HG03108 (cell line): ENCODE results near the gene TXNDC17.
"Not testable (repeated sequence)": the region's sequence is repeated elsewhere in the genome, so short reads cannot be mapped to it uniquely, and the experiment has no call there.

Source experiments
- ATAC-seq: cut with Tn5 transposase; IDR thresholded peaks from one replicate; pipeline ENCODE4 v1.9.1; 2021; ENCODE audit warnings: moderate library complexity; ENCODE audit not compliant: unreplicated experiment

Gene TXNDC17

DNA sequence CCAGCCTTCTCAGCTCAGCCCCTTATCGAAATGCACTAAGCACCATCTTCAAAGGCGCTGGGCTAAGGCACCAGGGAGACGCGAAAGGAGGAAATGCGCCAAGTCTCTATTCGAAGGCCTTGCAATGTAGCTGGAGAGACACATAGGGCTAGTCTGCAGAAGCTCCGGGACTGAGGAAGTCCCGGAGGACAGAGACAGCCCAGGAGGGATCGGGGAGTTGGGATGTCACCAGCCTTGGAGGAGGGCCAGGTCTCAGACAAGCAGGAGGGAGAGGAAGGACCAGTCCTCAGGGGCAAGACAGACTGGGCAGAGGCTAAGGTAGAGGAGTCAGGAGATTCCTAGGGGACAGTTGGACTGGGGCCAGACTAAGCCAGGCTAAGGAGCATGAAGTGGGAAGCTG, 19.2 kb downstream of the TXNDC17 start:
- ATAC-seq = no peak

DNA sequence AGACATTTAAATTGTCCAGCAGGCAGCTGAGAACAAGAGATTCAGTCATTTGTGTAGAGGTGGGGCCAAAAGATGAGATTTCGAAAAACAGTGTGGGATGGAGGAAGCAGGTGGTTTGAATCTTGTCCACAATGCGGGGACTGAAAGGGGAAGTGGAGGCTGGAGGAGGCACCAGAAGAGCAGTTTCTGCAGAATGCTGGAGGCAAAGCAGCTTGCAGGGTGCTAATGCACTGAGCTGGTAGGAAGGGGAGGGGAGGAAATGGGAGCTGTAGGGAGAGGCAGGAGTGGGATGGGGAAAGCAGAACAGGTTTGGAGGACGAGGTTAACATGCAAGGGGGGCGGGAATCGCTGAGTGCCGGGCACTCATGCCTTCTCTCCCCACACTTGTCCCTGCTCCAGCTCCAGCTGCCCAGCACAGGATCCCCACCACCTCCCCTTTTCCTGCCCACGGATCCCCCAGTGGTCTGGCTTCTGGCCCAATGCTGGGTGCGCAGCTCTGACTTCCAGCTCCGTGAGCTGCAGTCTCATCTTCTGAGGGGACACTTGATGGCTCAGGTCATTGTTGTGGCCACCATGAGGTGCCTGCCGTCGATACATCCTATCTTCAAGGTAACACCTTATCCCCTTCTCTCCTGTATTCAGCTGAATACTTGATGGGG, 20.1 kb downstream of the TXNDC17 start:
- peak; percentile 66 for ATAC-seq

DNA sequence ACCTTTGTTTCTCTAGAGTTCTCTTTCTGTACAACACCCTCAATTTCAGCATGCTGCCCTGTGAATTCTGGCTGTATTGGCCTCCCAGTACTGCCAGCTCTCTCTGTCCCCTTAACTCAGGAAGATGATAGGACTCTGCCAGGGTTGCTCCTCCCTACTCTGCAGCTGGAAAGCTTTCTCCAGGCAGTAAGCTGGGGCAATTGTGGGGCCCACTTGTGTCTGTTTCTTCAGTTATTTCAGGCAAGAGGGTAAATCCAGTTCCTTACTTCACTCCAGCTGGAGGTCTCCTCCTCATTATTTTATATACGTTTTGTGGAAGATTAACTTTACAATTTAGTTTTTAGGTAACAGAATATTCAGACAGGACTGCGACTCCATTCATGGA, 20.6 kb downstream of the TXNDC17 start:
- ATAC-seq = no peak

DNA sequence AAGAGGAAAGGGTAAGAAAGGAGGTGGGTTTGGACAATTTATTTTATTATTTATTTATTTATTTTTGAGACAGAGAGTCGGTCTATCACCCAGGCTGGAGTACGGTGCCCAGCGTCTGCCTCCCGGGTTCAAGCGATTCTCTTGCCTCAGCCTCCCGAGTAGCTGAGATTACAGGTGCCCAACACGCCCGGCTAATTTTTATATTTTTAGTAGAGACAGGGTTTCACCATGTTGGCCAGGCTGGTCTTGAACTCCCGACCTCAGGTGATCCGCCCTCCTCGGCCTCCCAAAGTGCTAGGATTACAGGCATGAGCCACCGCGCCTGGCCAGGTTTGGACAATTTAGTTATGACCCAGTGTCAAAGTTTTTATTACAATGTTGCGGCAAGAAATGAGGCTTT, 22.3 kb downstream of the TXNDC17 start:
- ATAC-seq = not testable (repeated sequence)

DNA sequence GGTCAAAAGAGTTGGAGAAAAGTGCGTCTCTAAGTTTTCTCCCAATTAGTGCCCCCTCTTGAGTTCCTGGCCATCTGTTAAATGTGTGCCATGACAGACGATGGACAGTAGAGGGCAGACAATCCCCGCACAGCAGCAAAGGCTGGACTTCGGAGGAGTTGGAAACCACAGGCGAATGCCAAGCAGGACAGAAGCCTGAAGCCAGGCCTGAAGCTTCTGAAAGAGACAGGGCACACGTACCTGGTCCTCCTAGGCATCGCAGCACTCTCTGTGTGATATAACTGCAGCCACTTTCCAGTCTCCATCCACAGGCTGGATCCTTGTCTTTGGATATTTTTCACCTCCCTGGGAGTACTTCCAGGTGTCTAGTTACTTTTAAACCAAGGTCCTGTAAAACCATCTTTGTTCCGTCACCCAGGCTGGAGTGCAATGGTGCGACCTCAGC, 25.2 kb downstream of the TXNDC17 start:
- ATAC-seq = no peak

DNA sequence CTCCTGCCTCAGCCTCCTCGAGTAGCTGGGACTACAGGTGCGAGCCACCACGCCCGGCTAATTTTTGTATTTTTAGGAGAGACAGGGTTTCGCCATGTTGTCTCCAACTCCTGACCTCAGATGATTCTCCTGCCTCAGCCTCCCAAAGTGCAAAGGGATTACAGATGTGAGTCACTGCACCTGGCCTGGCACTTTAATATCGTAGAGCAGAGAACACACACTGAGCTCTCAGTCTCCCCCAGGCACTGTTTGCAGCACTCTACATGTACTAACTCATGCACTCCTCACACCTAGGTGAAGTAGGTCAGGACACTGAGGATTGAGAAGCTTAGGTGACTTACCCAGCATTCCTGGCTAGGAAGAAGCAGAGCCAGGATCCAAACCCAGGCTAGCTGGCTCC, 25.7 kb downstream of the TXNDC17 start:
- no peak for ATAC-seq

DNA sequence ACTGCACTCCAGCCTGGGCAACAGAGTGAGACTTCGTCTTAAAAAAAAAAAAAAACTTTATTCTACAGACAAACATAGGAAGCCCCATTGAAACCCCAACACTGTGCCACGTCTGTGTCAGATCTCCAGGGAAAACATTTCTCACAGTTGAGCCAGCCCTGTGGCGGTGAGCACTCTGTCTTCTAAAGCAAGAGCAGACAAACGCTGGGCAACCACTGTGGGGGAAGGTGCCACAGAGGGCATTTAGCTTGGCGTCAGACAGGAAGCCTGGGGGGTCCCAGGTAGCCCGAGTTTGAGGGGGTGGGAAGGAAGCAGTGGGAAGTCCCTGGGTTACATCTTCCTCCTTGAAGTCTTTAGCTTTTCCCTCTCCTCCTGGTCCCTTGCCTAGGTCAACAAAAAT, 26.7 kb downstream of the TXNDC17 start:
- no peak for ATAC-seq

DNA sequence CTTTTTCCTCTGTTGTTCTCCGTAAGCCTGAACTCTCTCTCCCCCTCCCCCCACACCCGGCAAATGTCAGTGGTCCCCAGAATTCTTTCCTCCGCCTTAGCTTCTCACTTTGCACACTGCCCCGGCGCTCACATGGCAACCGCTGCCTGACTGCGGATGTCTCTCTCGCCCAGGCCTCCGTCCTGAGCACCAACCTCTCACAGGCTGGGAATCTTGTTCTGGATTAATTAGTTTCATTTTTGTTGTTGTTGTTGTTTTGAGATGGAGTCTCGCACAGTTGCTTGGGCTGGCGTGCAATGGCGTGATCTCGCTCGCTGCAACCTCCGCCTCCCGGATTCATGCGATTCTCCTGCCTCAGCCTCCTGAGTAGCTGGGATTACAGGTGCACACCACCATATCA, 27.4 kb downstream of the TXNDC17 start:
- ATAC-seq = no peak

DNA sequence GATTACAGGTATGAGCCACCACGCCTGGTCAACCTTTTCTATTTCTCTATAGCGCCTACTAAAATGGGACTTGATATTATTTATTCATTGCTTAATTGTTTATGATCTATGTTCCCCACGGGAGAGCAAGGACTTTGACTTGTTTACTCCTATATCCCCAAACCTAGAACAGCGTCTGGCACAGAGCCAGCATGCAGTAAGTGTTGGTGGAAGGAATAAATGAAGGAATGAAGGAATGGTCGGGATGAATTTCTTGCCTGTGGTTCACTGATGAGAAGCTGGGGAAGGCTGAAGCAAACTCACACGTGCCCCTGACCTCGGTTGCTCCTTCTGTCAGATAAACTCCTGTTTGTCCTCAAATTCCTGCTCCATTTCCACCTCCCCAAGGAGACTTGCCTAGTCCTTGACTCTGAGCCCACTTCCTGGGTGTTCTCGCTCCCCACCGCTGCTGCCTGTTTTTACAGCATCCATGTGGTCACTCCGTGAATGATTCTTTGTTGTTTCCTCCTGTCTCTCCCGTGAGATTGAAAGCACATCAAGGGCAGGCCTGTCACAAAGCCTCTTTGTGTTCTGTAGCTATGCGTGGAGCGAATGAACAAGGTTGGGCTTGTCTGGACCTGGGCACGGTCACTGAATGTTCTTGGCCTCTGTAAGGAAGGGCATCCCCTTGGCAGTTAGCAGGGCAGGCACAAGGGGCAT, 28.0 kb downstream of the TXNDC17 start:
- ATAC-seq = no peak

DNA sequence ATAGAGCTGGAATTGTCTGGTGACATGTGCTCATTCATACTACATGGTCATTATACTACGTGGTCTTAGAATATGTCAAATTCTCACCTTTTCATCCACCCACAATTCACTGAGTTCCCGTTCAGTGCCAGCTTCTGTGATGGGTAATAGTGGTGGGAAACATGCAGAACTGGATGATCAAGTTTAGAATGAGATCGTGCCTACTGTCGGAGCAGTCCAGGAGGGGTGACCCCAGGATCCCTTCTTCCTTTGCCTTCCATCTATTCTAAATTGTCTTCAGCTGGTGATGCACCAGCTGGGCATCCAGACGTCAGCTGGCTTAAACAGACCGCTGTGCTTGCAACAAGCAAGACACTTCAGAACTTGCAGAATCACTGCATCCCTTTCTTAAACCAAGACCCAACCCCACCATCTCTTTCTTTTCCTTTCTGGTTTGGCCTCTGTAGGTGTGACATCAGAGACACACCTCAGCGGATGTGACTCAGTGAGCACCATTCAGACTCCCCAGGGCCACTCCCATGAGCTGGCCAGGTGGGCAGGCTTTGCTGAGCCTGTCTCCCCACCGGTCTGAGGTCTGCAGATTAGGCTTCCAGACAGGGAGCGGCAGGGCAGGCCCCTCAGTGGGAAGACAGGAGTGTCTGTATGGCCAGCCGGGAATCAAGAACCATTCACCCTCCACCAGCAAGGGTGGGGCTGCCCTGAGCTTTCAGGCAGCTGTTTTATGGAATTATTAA, 28.8 kb downstream of the TXNDC17 start:
- ATAC-seq = no peak

DNA sequence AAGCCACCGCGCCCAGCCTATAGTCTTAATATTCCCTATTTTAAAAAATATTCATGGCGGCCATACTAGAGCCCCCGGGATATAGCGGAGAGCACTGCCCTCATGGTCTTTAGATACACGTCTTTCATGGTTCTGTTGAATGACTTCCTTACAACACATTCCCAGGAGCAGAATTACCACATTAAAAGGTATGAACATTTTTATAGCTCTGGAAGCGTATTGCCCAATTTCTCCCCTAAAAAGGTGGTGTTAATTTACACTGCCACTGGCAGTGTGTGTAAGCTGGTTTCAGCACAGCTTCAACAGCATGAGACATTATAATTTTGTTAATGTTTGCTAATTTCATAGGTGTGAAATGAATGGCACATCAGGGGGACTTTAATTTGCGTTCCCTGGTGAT, 29.7 kb downstream of the TXNDC17 start:
- ATAC-seq = no peak

DNA sequence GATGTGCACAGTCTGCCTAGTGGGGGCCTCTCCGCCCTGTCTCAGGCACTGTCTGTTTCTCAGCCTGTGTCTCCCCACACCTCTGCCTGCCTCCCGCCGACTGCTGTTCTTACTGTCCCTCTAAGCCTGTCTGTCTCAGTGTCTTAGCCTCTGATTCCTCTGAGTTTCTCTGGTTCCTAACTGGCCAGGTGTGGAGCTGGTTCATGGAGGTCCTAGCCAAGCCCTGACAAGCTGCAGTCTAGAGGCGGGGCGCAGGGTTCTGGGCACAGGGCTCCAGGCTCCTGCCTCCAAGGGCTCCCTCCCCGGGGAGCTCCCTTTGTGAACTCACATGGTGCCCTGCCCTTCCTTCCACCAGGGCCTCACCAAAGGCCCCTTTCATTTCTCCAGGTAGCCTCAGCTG, 30.1 kb downstream of the TXNDC17 start:
- no peak for ATAC-seq

DNA sequence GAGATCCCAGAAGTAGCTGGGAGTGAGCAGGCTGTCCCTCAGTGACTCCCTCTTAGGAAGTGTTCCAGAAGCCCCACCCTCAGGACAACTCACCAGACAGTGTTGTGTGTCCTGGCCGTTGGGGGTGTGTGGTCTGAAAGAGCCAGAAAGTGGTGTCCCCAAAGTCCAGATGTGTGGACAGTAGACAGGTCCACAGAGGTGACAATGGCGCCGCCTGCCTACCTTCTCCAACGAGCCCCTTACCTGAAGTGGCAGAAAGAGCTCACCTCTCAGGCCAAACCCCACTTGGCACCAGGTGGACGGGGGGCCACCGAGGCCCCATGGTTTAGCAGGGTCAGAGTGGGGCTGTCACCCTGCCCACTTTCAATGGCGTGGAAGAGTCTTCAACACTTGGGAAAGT, 30.6 kb downstream of the TXNDC17 start:
- ATAC-seq = no peak

DNA sequence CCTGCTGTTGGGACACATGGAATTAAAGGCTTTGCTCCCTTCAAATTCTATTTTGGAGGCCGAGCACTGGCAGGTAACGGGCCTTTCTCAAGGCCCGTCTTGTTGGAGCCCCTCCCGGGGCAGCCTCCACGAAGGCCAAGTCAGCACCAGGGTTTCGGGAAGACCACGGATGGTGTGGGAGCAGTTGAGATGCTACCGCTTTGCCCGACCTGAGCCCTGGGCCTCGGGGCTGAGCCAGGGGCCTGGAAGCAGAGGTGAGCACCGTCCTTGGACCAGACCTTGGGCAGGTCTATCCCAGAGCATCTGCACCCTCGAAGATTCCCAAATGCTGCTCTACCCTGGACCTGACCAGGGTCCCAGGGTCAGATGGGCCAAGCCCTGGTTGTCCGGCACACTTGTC, 33.7 kb downstream of the TXNDC17 start:
- ATAC-seq = no peak

DNA sequence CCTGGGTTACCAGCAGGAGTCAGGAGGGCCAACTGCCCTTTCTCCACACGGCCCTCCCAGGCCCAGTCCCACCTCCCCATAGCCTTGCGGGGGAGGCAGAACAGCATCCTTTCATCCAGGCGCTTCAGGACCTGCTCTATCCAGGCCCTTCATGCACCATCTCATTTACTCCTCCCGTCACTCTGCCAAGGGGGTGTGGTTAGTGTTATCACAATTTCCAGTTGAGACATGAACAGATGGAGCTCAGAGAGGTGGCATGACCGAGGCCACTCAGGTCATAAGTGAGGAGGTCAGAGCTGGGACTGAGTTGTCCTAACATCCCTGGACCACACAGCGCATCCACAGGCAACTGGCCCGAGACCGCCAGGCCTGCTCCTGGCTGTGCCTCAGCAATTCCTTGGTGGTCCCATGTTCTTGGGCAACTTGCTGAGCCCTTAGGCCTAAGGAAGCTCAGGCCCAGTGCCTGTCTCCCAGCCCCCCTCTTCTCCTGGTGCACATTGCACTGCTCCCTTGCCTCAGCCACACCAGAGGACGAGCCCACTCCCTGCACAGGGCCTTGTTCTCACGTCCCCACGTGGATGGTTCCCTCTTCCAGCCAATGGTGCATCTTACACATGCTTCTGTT, 34.5 kb downstream of the TXNDC17 start:
- ATAC-seq = no peak

DNA sequence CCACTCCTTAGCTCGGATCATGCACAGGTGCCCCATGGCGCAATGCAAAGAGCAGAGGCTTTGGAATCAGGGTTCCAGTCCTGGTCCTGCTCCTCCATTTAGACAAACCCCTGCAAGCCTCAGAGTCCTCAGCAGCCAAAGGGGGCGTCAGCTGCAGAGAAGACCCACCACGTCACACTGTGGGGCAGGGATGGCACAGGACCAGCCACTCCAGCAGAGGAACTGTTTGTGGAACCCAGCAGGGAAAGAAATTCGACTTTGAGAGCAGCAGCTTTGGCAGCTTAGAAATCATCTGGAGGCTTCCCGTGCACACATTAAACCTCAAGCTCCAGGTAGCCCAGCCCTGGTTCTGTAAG, 35.9 kb downstream of the TXNDC17 start:
- ATAC-seq = no peak

DNA sequence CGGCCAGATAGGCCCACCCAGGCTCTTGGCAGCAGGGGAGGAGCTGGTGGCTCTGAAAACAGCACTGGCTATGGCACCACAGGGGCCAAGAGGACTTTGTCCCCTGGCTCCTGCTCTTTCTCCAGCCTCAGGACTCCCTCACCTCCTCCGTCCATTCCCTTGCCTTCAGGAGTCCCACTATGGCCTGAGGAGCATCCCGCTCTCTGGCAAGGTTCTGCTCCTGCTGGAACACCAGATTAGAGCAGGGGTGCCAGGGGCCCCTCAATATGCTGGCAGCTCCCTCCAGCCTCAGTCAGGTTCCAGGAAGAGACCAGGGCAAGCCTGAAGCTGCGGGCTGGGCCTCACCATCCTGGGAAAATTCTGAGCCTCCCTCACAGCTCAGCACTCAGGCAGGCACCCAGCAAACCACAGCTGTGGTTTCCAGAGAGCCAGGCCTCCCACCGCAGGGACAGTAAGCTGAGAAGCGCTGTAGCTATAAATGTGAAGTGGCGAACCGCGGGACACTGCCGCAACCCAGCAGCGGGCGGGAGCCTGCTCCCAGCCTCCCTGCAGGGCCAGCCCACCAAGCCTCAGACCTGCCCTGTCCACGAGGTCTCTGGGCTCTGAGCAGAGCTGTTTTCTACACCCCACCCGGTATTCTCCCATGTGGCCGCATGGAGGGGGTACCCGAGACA, 36.4 kb downstream of the TXNDC17 start:
- no peak for ATAC-seq

DNA sequence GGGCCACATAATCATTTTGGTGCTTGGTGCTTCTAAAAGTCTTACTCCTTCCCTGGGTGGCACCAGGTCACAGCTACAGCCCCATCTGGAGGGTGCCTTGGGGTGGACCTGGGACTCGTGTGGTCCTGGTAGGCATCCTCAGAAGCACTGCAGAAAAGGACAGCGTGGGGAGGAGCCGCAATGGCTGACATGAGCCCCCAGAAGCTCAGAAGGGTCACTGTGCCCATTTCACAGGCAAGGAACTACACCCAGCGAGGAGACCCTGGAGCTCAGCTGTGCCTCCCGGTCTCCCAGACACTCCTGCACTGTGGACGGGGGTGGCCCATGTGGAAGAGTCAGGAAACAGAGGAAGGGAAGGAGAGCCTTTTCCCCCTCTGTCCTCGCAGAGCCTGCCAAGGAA, 37.1 kb downstream of the TXNDC17 start:
- ATAC-seq = no peak

DNA sequence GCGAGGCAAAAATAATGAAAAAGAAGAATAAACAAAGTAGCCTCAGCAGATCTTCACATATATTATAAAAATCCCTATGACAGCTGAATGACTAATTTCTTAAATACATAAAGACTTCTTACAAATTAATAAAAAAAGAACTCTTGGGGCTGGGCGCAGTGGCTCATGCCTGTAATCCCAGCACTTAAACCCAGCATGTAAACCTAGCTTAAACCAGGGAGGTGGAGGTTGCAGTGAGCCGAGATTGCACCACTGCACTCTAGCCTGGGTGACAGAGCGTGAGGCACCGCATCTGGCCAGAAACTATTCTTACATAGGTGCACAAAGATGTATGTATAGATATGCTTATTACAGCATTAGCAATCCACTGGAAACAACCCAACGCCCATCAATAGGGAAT, 38.4 kb downstream of the TXNDC17 start:
- ATAC-seq = no peak

DNA sequence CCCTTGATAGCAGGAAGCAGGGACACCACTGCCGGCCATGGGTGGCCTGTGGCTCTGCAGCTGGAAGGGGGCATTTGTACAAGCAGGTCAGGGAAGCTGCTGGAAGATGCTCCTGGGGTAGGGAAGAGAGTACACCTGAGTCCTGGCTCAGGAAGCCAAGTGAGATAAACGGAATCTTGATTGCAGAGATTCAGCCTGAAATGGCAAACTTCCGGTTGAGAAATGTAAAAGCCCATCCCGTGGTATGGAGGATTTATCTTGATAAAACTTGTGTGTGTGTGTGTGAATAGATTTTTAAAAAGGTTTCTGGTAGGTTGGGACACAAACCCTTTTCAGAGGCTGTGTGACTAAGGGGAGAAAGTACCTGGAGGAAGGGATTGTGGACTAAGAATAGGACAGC, 40.3 kb downstream of the TXNDC17 start:
- no peak for ATAC-seq

DNA sequence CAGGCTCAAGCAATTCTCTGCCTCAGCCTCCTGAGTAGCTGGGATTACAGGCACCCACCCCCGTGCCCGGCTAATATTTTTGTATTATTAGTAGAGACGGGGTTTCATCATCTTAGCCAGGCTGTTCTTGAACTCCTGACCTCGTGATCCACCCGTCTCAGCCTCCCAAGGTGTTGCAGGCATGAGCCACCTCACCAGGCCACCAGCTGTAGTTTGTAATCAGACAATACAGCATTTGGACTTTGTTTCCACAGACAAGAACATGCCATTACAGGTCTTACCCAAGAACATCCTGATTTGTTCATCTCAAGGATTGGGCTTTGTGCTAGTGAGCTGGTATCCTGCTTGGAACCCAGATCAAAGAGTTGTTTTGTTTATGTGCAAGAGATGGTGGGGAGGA, 40.8 kb downstream of the TXNDC17 start:
- ATAC-seq = no peak
